HG03354 (cell line): ENCODE measurements around the gene BCL7A.
A peak's percentile ranks its signal among the peaks of the same experiment; 100 is the strongest.
"Not testable (repeated sequence)": the region's sequence is repeated elsewhere in the genome, so short reads cannot be mapped to it uniquely, and the experiment has no call there.

Experiments
- ATAC-seq: cut with Tn5 transposase; IDR thresholded peaks from one replicate; pipeline ENCODE4 v1.9.1; 2021; ENCODE audit warnings: mild to moderate bottlenecking; ENCODE audit not compliant: unreplicated experiment, poor library complexity, severe bottlenecking

The BCL7A gene

GRCh38 chr12:122045262-122045661 lies 23.6 kb downstream of the BCL7A start:
- ATAC-seq, result no peak

- no peak for ATAC-seq
Observed at GRCh38 chr12:122046145-122046544, 24.5 kb downstream of the BCL7A start.

- ATAC-seq, result no peak
Observed at GRCh38 chr12:122048151-122048550, 26.5 kb downstream of the BCL7A start.

- ATAC-seq, result no peak
Observed at GRCh38 chr12:122049827-122050226, 28.1 kb downstream of the BCL7A start.

GRCh38 chr12:122050706-122051105 lies 29.0 kb downstream of the BCL7A start:
- no peak for ATAC-seq

- ATAC-seq, result no peak
Observed at GRCh38 chr12:122051231-122051876, 29.7 kb downstream of the BCL7A start.

- no peak for ATAC-seq
Observed at GRCh38 chr12:122052285-122052684, 30.6 kb downstream of the BCL7A start.

GRCh38 chr12:122054842-122055520 lies 33.3 kb downstream of the BCL7A start:
- ATAC-seq, result no peak

- ATAC-seq, result not testable (repeated sequence)
Observed at GRCh38 chr12:122056406-122056805, 34.7 kb downstream of the BCL7A start.

GRCh38 chr12:122057007-122057735 lies 35.5 kb downstream of the BCL7A start:
- no peak for ATAC-seq

- ATAC-seq, result no peak
Observed at GRCh38 chr12:122057769-122058168, 36.1 kb downstream of the BCL7A start.

- no peak for ATAC-seq
Observed at GRCh38 chr12:122058549-122059149, 37.0 kb downstream of the BCL7A start.

- no peak for ATAC-seq
Observed at GRCh38 chr12:122059203-122059960, 37.7 kb downstream of the BCL7A start.

GRCh38 chr12:122060081-122060501 lies 38.4 kb downstream of the BCL7A start:
- no peak for ATAC-seq

- no peak for ATAC-seq
Observed at GRCh38 chr12:122061253-122061652, 39.6 kb downstream of the BCL7A start.

GRCh38 chr12:122062832-122063693 lies 41.4 kb downstream of the BCL7A start:
- no peak for ATAC-seq

GRCh38 chr12:122063694-122064024 lies 42.0 kb downstream of the BCL7A start:
- no peak for ATAC-seq

GRCh38 chr12:122064025-122064777 lies 42.5 kb downstream of the BCL7A start:
- peak; percentile 55 for ATAC-seq
